HG02763 (cell line): ENCODE measurements around the gene OR14J1.
"Not testable (repeated sequence)": the region's sequence is repeated elsewhere in the genome, so short reads cannot be mapped to it uniquely, and the experiment has no call there.

Experiments
- ATAC-seq: cut with Tn5 transposase; IDR thresholded peaks from one replicate; pipeline ENCODE4 v1.9.1; 2021; ENCODE audit warnings: mild to moderate bottlenecking, moderate library complexity; ENCODE audit not compliant: unreplicated experiment

OR14J1 gene, protein sequence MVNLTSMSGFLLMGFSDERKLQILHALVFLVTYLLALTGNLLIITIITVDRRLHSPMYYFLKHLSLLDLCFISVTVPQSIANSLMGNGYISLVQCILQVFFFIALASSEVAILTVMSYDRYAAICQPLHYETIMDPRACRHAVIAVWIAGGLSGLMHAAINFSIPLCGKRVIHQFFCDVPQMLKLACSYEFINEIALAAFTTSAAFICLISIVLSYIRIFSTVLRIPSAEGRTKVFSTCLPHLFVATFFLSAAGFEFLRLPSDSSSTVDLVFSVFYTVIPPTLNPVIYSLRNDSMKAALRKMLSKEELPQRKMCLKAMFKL

DNA sequence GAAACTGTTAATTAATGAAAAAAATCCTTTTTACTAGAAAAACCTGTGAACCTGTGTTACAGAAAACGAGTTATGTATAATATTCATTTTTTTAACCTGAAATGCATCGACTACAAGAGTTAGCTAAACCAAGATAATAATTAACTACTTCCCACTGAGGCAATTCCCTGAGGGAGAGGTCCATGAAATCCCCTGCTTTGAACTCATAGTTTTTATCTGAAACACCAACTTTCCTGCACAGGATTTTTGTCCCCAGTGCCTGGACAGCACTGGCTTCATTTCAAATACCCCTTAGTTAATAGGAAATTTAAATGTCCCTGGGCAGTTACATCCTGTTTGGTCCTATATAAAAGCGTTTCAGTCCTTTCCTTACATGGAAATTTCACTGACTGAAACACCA lies at the start of gene OR14J1:
TSS of gene OR14J1 (plus strand) at position 386 of the 400 bp plus-strand sequence. CDS start 4,989 bp downstream, outside the sequence.
- no peak for ATAC-seq

DNA sequence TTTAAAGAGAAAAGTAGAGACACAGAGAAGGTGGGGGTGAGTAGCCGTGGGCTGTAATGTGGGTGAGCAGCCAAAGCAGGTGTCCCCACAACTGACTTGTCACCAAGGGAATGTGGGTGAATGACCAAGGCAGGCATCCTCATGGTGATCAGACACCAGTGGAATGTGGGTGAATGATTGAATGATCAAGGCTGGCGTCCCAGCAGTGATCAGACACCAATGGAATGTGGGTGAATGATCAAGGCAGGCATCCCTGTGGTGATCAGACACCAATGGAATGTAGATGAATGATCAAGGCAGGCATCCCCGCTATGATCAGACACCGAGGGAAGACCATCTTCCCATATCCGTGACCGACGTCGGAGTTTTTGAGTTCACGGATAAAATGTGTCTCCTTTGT lies 49.8 kb upstream of the OR14J1 start:
- no peak for ATAC-seq

DNA sequence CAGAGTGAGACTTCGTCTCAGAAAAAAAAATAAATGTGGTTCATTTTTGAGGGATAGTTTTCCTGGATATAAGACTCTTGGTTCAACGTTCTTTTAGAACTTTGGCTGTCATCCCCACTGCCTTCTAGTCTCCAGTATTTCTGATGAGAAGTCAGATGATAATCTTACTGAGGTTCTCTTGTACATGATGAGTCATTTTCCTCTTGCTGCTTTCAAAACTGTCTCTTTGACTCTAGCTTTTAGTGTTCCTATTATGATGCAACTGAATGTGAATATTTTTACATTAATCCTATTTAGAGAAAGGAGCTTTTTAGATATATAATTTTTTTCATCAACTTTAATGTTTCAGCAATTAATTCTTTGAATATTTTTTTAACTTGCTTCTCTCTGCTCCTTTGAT lies 46.0 kb upstream of the OR14J1 start:
- no peak for ATAC-seq

DNA sequence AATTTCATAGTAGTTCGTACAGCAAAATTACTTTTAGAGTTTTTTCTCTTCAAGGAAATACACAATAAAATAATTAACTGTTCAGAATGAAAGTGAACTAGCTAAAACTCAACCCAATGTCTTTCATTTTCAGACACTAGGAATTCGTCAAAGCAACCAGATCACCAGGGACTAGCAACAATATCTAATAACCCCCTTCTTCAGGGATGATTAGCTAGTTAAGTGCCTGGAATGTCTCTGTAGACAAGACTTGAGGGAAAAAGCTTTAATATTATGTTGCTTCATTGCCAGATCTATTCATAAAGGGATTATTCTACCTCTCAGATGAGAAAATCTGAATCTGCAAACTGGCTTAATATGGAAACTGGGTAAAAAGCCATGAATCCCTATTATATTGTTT lies 41.8 kb upstream of the OR14J1 start:
- ATAC-seq, result no peak

DNA sequence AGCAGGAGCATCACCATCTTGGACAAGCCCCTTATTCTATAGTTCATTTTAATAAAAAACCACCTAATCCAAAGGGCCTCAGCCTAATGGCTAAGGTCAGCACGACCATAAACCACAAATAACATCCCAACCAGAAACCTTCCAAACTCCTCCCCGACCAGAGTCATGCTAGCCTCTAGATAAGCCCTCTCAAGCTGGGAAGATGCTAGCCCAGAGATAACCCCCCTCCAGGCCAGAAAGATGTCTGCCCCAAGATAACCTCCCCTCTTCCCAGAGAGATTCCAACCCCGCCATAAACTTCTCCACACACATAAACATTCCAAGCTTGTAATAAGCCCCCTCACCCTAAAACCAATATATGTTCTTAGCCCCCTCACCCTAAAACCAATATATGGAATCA lies 38.5 kb upstream of the OR14J1 start:
- no peak for ATAC-seq

DNA sequence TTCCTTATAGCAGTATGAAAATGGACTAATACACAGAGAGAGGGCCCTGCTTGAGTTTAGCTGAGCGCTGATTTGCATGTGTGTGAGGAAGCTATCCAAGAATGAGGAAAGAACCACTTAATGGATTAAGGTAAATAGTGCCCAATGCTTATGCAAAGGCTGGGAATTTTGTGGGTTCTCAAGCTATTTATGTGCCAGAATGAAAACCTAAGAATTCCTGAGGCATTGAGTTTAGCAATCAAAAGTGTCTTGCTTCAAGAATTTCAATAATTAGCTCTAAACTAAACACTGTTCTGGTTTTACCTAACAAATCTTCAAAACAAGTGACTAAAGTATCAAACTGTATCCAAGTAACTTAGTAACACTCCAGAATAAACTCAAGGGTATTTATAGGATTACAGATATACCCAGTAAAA lies 7.0 kb upstream of the OR14J1 start:
- ATAC-seq, result no peak

DNA sequence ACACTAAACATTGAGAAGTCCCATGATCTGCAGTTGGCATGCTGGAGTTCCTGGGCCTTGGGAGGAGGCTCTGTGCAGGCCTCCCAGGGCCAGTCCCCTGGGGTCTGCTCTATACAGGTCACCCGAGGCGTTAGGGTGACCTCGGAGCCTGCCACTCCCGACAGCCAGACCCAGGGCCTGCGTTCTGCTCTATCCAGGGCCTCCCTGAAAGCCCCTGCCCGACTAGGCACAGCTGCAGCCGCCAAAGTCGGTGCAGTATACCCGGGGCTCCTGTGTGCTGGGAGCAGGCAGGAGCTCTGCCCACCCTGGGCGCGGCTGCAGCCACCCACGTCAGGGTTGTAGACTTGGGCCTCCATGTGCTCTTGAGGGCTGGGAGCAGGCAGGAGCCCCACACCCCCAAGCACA lies 6.3 kb upstream of the OR14J1 start:
- ATAC-seq, result no peak

DNA sequence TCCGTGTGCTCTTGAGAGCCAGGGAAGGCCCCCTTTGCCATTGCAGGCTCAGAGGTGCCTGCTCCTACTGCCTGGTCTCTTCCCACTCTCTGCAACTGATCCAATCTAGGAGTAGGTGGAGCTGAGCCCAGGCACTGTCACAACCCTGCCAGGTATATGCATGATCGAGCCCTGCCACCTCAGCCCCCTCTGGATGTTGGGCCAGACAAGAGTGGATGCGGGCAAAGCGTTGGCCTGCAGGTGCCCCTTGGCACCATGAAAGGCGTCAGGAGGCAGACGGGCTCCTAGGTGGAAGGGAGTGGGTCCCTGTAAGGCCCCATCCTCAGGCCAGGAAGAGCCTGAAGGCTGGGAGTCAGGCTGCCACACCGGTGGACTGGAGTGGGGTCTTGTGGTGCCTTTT lies 5.9 kb upstream of the OR14J1 start:
- ATAC-seq, result no peak

DNA sequence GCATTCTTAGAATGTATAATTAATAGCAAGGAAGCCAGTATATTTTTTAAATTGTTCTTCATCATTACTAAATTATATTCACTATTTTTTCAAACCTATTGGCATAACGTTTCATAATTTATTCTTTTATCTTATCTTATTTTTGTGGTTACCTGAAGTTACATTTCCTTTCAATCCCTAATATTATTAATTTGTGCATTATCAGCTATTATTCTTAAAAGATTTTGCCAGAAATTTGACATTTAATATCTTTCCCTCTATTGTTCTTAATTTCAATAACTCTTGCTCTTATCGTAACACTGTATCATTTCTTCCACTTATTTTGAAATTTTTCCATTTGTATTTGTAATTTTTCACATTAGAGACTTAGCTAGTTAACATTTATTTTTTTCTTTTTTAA lies 18.4 kb downstream of the OR14J1 start:
- ATAC-seq, result no peak

DNA sequence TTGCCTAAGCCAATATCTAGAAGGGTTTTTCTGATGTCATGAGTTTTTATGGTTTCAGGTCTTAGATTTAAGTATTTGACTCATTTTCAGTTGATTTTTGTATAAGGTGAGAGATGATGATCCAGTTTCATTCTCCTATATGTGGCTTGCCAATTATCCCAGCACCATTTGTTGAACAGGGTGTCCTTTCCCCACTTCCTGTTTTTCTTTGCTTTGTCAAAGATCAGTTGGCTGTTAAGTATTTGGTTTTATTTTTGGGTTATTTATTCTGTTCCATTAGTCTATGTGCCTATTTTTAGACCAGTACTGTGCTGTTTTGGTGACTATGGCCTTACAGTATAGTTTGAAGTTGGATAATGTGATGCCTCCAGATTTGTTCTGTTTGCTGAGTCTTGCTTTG lies 21.8 kb downstream of the OR14J1 start:
- ATAC-seq, result not testable (repeated sequence)

DNA sequence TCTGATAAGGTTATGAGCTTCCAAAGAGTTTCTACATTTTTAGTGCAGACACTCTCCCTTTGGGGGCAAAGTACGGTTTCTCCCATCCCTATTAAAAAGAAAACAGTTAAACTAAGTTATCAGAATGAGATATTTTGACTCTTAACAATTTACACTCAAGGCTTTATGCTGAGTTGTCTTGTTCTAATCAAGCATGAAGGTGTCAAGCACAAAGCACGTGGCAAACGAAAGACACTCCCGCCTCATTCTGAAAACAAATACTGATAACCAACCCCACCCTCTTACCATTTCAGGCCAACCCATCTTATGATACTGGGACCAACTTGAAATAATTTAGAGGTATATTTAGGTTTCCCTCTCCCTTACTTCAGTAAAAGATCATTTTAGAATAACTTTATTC lies 24.3 kb downstream of the OR14J1 start:
- ATAC-seq, result no peak

DNA sequence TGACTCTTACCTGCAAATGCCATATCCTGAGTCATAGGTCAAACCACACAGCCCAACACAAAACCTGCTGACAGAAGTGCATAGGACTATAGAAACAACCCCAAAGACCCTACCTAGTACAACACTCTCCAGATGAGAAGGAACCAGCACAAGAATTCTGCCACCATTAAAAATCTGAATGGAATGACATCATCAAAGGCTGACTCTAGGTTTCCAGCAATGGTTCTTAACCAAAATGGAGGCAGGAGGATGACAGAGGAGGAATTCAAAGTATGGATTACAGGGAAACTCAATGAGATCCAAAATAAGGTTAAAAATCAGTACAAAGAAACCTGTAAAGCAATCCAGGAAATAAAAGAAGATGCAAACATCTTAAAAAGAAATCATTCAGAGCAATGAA lies 31.2 kb downstream of the OR14J1 start:
- ATAC-seq, result no peak

DNA sequence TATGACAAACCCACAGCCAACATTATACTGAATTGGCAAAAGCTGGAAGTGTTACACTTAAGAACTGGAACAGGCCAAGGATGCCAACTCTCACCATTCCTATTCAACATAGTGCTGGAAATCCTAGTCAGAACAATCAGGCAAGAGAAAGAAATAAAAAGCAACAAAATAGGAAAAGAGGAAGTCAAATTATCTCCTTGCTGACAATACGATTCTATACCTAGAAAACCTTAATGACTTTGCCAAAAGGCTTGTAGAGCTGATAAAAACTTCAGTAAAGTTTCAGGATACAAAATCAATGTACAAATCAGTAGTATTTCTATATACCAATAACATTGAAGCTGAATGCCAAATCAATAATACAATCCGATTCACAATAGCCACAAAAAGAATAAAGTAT lies 34.8 kb downstream of the OR14J1 start:
- no peak for ATAC-seq

DNA sequence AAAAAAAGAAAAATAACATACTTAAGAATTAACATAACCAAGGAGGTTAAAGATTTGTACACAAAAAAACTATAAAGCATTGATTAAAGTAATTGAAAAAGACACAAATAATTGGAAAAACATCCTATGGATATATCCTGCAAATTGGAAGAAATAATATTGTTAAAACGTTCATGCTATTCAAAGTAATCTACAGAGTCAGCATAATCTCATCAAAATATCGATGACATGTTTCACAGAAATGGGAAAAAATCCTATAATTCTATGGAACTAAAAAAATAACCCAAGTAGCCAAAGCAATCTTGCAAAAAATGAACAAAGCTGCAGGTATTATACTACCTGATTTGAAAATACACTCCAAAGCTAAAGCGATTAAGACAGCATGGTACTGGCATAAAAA lies 43.9 kb downstream of the OR14J1 start:
- ATAC-seq, result no peak

DNA sequence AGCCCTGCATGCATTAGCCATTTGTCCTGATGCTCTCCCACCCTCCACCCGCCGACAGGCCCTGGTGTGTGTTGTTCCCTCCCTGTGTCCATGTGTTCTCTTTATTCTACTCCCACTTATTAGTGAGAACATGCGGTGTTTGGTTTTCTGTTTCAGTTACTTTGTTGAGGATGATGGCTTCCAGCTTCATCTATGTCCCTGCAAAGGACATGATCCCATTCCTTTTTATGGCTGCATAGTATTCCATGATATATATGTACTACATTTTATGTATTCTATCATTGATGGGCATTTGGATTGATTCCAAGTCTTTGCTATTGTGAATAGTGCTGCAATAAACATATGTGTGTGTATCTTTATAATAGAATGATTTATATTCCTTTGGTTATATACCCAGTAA lies 47.8 kb downstream of the OR14J1 start:
- ATAC-seq, result not testable (repeated sequence)

DNA sequence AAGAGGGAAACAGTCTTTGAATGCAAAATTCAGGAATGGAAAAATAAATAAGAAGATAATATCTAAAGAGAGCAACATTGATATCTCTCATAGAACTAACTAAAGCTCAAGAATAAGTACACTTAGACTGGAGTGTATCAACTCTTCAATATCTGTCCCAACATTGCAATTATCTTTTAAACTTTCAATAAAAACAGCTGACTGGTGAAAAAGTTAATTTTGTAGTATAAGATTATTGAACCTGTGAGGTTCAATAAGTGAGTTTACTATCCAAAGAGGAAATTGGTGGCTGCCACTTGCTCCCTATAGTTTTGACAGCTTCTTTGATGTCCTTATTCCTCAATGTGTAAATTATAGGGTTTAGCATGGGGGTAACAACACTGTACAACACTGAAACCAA lies 53.5 kb downstream of the OR14J1 start:
- ATAC-seq, result no peak

DNA sequence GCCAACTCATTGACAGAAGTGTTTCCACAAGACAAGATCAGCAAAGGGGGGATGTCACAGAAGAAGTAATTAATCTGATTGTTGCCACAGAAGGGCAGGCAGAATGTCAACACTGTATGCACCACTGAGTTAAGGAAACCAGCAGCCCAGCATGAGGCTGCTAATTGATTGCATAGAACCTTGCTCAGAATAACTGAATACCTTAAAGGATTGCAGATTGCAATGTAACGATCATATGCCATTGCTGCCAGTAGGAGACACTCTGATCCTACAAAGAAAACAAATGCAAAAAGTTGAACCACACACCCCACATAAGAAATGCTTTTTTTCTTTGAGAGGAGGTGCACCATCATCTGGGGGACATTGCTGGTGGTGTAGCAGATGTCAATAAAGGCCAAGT lies 54.1 kb downstream of the OR14J1 start:
- ATAC-seq, result no peak
